Smooth muscle cell (in vitro differentiated cells): ENCODE measurements around the gene SERPINB7. TPM values are rescaled to one million over a fixed set of nuclear protein-coding genes. Genes with fewer than 3 reads are reported as not detected.
A peak's percentile ranks its signal among the peaks of the same experiment; 100 is the strongest.

Source experiments
- DNase-seq: peaks from one replicate; lab custom pipeline; 2025; ENCODE audit not compliant: unreplicated experiment; lab: John Stamatoyannopoulos, UW
- H2AFZ ChIP-seq: fragments of 200-600 bp; sonication (generic); 2 replicates; pipeline ENCODE4 v1.6.0; 2016; ENCODE audit warnings: antibody characterized with exemption, low read depth, mild to moderate bottlenecking
- H3F3A ChIP-seq: fragments of 200-600 bp; sonication (generic); 2 replicates; pipeline ENCODE4 v1.6.0; 2017; ENCODE audit warnings: antibody characterized with exemption, low read depth
- H3K27ac ChIP-seq: fragments of 200-600 bp; sonication (generic); 2 replicates; pipeline ENCODE4 v1.5.1; 2016; ENCODE audit warnings: low read depth, mild to moderate bottlenecking
- H3K27me3 ChIP-seq: fragments of 200-600 bp; sonication (generic); 2 replicates; pipeline ENCODE4 v1.6.1; 2016; ENCODE audit warnings: low read depth, mild to moderate bottlenecking
- H3K36me3 ChIP-seq: fragments of 200-600 bp; sonication (generic); 2 replicates; pipeline ENCODE4 v1.5.1; 2016; ENCODE audit warnings: low read depth
- H3K4me1 ChIP-seq: fragments of 200-600 bp; sonication (generic); 2 replicates; pipeline ENCODE4 v1.5.1; 2016; ENCODE audit warnings: low read depth
- H3K4me2 ChIP-seq: fragments of 200-600 bp; sonication (generic); 2 replicates; pipeline ENCODE4 v1.6.0; 2016; ENCODE audit warnings: mild to moderate bottlenecking
- H3K4me3 ChIP-seq: fragments of 200-600 bp; sonication (generic); 2 replicates; pipeline ENCODE4 v1.5.1; 2016; ENCODE audit warnings: mild to moderate bottlenecking
- H3K79me2 ChIP-seq: fragments of 200-600 bp; sonication (generic); 2 replicates; pipeline ENCODE4 v1.6.0; 2016; ENCODE audit warnings: low read depth, mild to moderate bottlenecking
- H3K9ac ChIP-seq: fragments of 200-600 bp; sonication (generic); 2 replicates; pipeline ENCODE4 v1.6.0; 2016; ENCODE audit warnings: low read depth
- H3K9me3 ChIP-seq: fragments of 200-600 bp; sonication (generic); replicated peaks from 2 replicates; pipeline ENCODE4 v1.5.1; 2016; ENCODE audit warnings: low read depth
- H4K20me1 ChIP-seq: fragments of 200-600 bp; sonication (generic); 2 replicates; pipeline ENCODE4 v1.6.0; 2016; ENCODE audit warnings: low read depth
- WGBS: methylation state at CpG from one replicate; pipeline ENCODE4 v1.1.7; 2016; ENCODE audit warnings: low lambda C conversion rate; 5-methylcytosine and 5-hydroxymethylcytosine counted together
- polyA plus RNA-seq: library from polyadenylated mRNA; unstranded; fragments of >200 nt; fragmentation: Nextera tagmentation; extraction: Ambion mirVana; gene quantifications from 2 replicates; pipeline ENCODE4 v1.2.1, GENCODE V29; 2016
- total RNA-seq: library from RNA; depleted of rRNA; stranded (reverse); fragments of >200 nt; gene quantifications from 2 replicates; pipeline ENCODE4 v1.2.3, GENCODE V29; 2014
- TF ChIP-seq, protein P1 (sequence below): fragments of 200-600 bp; sonication (generic); IDR thresholded peaks from 2 replicates; pipeline ENCODE4 v1.5.1; 2017; ENCODE audit warnings: borderline replicate concordance, mild to moderate bottlenecking, antibody characterized with exemption; ENCODE audit not compliant: insufficient read depth, poor library complexity, severe bottlenecking

SERPINB7 gene
- total and polyA plus RNA-seq, 2 experiments from 2014 or later: 18.4 to 174 TPM

- Histone ChIP-seq H4K20me1 (no peaks in the 10 kb centered on the region), H3K27me3 (no peaks in the 10 kb centered on the region), H3K4me3 (no peak overlapping the region), H3K9me3 (no peaks in the 10 kb centered on the region), H3K27ac (no peak overlapping the region), H3K79me2 (no peaks in the 10 kb centered on the region), H2AFZ (no peak overlapping the region), H3K4me1 (no peaks in the 10 kb centered on the region), H3K36me3 (peaks cover 5% of the 10 kb centered on the region), H3F3A (no peaks in the 10 kb centered on the region), H3K4me2 (no peak overlapping the region), H3K9ac (no peak overlapping the region)
- TF ChIP-seq, protein P1, sequence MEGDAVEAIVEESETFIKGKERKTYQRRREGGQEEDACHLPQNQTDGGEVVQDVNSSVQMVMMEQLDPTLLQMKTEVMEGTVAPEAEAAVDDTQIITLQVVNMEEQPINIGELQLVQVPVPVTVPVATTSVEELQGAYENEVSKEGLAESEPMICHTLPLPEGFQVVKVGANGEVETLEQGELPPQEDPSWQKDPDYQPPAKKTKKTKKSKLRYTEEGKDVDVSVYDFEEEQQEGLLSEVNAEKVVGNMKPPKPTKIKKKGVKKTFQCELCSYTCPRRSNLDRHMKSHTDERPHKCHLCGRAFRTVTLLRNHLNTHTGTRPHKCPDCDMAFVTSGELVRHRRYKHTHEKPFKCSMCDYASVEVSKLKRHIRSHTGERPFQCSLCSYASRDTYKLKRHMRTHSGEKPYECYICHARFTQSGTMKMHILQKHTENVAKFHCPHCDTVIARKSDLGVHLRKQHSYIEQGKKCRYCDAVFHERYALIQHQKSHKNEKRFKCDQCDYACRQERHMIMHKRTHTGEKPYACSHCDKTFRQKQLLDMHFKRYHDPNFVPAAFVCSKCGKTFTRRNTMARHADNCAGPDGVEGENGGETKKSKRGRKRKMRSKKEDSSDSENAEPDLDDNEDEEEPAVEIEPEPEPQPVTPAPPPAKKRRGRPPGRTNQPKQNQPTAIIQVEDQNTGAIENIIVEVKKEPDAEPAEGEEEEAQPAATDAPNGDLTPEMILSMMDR: no peak
- no peak for DNase-seq
- WGBS: 86% methylated on average over 1 of the region's 1 CpG
These were observed 12.7 kb upstream of the SERPINB7 start for GRCh38 chr18:63762518-63762917.

DNA sequence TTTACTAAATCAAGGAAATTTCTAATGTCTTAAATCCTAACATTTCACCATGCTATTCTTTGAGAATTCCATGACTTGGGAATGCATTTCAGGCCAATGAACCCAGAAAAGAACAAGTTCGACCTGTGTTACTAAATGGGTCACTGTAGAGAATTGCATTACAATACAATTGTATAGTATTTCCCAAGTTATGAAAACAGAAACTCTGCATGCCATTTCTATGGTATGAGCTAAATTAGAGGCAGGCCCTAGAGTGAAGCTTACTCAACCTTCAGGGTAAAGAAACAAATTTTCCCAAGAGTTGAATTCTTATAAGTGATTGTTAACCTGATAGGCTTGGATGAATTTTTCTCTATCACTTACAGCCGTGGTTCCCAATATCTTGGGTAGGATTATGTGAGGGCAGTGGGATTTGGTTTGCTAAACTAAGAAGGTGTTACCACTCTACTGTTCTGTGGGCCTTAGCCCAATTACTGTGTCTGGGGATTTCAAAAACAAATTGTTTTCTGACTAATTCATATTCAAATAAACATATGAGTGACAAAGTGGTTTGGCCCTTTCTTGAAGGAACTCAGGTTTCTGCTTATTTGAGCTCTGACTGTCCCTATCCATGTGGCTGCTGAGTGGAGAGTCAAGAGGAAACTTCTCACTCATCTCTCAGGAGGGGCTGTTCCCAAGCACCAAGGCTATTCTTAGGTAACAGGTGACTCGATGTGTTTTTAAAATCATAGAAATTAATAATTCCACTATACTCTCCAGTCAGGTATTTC lies 11.2 kb upstream of the SERPINB7 start:
- Histone ChIP-seq H3F3A (no peaks in the 10 kb centered on the region), H3K4me1 (no peaks in the 10 kb centered on the region), H3K27ac (peak overlapping the region; percentile 4), H3K79me2 (no peaks in the 10 kb centered on the region), H4K20me1 (no peaks in the 10 kb centered on the region), H3K9me3 (no peaks in the 10 kb centered on the region), H3K36me3 (peaks cover 5% of the 10 kb centered on the region), H3K27me3 (no peaks in the 10 kb centered on the region), H3K9ac (no peak overlapping the region), H3K4me3 (no peak overlapping the region), H2AFZ (no peak overlapping the region), H3K4me2 (no peak overlapping the region)
- 88% methylated on average over 3 of the region's 3 CpGs for WGBS
- TF ChIP-seq, protein P1: no peak
- no peak for DNase-seq

DNA sequence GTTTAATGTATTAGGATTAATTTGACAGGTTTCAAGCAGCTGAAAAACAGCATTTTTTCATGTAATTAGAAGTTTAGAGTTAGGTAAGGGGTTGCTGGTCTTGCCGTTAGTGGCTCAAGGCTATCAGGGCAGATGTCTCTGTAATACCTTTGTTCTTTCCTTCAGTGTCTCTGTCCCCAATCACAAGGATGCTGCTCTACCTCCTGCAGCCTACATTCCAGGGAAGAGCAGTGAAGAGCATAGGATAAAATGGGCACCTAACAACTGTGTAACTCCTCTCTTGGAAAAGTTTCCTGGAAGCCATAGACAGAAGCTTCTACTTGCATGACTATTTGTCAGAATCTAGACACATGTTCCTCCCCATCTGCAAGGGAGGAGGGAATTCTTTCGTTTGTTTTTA lies 9.4 kb upstream of the SERPINB7 start:
- H3K36me3 ChIP-seq: no peaks in the 10 kb centered on the region
- H3K79me2 ChIP-seq: no peaks in the 10 kb centered on the region
- H3F3A ChIP-seq: no peaks in the 10 kb centered on the region
- H3K9ac ChIP-seq: no peak overlapping the region
- no peaks in the 10 kb centered on the region for H3K9me3 ChIP-seq
- no peaks in the 10 kb centered on the region for H3K4me1 ChIP-seq
- H3K4me3 ChIP-seq: no peak overlapping the region
- WGBS: 86% methylated on average over 2 of the region's 2 CpGs
- H2AFZ ChIP-seq: no peak overlapping the region
- no peaks in the 10 kb centered on the region for H4K20me1 ChIP-seq
- DNase-seq: no peak
- H3K4me2 ChIP-seq: no peak overlapping the region
- TF ChIP-seq, protein P1: no peak
- H3K27me3 ChIP-seq: no peaks in the 10 kb centered on the region
- H3K27ac ChIP-seq: no peak overlapping the region

DNA sequence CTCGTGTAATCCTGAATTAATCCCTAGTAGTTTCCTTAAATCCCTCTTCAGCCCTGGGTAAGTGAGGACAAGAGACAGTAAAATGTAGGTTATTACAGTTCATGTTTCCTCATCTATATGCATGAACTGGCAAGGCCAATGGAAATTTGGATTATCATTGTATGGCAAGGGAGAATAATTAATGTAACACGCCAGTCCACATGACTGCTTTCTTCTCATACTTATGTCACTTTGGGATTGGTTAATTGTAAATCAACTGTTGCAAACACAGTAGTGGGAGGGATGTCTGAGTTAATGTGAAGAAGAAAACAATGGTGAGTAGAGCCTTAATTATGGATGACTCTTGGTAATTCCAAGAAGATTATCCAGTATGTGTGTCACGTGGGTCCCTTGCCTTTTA lies 1.7 kb upstream of the SERPINB7 start:
- DNase-seq: no peak
- Histone ChIP-seq H3K9ac (no peak overlapping the region), H3K36me3 (no peaks in the 10 kb centered on the region), H3F3A (no peaks in the 10 kb centered on the region), H3K4me2 (no peak overlapping the region), H3K4me3 (no peak overlapping the region), H3K4me1 (no peaks in the 10 kb centered on the region), H3K27me3 (no peaks in the 10 kb centered on the region), H3K9me3 (no peaks in the 10 kb centered on the region), H3K79me2 (no peaks in the 10 kb centered on the region), H3K27ac (no peak overlapping the region), H4K20me1 (no peaks in the 10 kb centered on the region), H2AFZ (no peak overlapping the region)
- TF ChIP-seq, protein P1: no peak
- 78% methylated on average over 3 of the region's 3 CpGs for WGBS
